NCI-H2227 treated with DMSO at 0.1 percent for 48 hours (cell line): ENCODE data around the gene RSAD2.
"Not testable (repeated sequence)": the region's sequence is repeated elsewhere in the genome, so short reads cannot be mapped to it uniquely, and the experiment has no call there.

Source experiments
- DNase-seq: peaks from one replicate; lab custom pipeline; 2025; lab: John Stamatoyannopoulos, UW

RSAD2 gene

DNA sequence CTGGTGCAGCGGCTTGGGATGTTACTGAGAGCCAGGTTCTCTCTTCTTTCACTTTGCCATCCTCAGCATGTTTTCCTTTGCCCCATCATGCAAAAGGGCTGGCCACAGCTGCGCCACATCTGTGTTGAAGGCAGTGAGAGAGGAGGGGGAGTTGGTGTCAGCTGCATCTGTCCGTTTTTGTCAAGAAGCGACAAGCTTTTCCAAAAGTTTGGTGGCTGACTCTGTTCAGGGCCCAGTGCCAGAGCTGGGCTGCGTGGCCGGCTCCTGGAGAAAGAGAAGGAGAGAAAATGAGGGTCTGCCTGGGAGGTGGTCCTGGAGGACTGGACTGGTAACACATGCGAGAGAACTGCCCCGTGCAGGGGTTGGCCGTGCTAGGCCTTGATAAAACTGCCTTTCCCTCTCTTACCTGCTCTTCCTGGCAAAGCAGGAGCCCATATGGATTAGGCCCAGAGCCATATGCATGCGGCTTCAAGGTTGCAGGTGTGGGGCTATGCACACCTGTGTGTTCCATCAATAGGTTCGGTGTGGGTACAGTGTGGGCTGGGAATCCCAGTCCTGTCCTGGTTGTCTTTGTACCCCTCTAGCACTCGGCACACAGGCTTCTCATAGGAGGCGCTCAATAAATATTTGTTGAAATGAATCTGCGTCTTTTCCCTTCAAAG lies 48.6 kb downstream of the RSAD2 start:
- no peak for DNase-seq

DNA sequence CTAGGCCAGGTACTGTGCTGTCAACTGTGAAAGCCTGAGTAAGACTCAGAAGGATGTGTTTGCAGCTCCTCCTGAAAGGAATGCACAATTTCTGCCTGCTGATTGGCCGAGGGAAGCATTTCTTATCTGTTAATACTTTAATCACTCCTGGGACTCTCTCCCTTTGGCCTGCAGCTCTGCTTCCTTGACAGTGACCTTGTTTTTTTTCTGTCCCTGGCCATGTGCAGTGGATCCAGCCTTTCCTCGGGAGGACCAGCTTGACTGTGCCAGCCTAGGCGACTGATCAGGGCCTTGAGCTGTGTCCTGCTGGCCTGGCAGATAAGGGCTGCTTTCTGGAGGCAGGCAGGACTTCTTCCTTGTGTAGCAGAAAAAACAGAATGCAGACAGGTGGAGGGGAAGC lies 49.6 kb downstream of the RSAD2 start:
- no peak for DNase-seq

DNA sequence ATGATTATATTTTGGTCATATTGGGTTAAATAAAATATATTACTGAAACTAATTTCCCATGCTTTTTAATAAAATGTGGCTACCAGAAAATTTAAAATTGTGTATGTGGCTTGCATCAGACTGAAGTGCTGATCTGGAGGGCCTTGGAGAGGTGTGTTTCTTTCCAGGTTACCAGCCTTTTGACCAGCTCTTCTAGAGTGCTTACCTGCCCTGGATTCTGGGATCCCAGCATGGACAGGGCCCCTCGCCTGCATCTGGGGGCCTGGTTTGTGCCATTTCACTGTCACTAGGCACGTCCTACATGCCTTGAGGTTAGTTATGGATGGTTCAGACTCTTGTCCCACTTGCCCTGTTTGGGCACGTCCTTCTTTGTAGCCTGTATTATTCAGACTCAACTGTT lies 50.2 kb downstream of the RSAD2 start:
- no peak for DNase-seq

DNA sequence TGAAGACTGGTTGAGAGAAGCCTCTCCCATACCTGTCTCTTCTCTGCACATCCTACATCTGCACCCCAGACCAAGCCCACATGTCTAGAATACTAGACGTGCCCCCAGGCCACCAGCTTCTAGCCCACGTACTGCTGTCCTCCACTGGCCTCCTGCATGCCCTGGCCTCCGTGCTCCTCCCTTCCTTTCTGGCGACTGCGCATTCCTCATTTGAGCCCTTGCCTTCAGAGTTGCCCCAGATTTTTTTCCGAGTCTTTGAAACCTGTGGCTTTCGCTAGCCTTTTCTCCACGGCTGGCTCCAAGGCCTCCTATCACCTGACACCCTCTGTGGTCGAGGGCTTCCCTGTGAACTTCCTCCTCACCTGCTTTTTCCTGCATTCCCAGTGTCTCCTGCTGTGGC lies 50.9 kb downstream of the RSAD2 start:
- no peak for DNase-seq

DNA sequence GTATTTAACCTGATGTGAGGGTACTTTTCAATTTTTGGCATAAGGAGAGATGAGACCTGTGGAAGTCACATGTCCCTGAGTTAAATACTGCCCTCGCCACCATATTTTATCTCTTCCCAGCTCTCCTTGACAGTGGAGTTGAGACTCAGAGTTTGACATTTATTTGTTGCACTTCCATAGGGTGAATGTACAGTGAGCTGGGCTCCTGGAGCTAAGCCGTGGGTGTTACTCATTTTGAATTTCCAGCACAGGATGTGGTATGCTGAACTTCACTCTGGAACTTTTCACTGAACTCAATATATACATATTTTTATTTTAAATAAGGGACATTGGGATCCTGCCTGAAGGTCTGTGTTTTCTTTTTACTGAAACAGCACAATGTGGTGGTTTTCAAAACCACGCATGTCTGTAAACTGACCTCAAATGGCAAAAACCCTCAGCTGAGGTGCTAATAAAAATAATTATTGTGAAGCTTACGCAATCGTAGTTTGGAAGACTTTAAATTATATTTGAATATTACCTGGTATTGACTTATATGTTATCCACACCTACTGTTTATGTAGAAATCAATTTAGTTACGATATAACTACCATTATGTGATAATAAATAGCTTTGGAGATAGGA lies 51.7 kb downstream of the RSAD2 start:
- no peak for DNase-seq

DNA sequence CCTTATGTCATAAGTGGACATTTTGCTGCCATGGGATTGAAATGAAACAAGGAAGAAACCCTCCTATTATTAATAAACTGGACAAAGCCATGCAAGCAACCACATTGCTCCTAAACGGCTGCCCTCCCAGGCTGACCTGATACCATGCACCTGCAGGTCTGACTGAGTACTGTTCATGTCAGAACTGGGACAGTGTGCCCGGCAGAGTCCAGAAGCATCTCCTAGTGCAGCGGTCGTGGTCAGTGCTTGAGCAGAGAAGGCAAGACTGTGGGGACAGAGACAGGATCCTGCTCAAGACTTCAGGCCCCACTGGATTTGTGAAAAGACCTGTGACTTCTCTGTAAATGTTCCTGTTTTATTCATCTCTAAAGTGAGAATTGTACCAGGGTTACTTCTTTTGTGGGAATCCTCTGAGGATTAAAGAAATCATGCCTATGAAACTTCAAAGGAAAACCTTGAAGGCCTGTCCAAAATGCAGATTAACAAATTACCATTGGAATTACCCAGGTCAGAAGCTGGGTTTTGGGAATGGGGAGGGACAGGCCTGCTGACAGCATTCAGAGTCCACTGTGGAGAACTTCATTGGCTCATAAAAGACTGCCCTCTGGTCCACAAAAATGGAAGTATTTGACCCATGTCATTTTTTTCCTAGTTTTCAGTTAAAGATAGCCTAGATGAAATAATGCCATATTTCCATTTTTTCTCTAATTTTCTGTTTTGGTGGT lies 53.5 kb downstream of the RSAD2 start:
- DNase-seq: no peak

DNA sequence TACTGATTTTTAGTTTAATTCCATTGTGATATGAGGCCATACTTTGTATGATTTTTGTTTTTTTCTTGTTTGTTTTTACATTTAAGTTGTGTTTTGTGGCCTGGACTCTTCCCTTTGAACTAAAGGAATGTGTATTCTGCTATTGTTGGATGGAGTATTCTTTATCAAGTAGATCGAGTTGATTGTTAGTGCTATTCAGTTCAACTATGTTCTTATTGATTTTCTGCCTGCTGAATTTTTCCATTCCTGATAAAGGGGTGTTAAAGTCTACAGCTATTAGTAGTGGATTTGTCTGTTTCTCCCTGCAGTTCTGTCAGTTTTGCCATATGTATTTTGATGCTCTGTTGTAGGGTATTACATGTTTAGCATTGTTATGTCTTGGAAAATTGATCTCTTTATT lies 54.2 kb downstream of the RSAD2 start:
- no peak for DNase-seq

DNA sequence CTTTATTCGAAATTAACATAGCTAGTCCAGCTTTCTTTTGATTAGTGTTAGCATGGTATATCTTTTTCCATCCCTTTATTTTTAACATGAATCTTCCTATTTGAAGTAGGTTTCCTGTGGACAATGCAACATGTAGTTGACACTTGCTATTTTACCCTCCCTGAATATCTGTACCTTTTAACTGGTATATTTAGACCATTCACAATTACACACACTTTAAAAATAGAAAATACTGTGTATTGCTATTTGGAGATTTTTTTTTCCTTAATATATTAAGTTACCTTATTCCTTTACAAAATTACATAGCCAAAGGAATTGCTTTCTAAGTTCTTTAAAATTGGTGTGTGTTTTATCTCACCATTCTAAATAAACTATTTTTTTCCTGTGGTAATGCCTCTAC lies 54.6 kb downstream of the RSAD2 start:
- DNase-seq: no peak

DNA sequence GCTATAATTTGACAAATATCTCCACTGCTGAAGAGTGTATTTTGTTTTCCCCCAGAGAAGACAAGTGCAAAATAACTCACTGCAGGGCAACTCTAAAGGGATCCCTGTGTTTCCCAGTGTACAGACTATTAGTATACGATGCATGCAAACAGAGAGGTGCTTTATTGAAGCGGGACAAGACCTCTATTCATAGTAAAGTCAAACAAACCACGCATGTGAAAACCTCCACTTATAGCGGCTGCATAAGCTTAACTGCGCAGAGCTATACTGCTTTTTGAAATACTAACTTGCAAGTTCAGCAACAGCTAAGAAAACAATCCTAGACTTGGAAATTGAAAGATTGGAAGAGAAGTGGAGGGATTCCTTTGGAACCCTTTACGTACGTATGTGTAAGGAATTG lies 55.3 kb downstream of the RSAD2 start:
- no peak for DNase-seq

DNA sequence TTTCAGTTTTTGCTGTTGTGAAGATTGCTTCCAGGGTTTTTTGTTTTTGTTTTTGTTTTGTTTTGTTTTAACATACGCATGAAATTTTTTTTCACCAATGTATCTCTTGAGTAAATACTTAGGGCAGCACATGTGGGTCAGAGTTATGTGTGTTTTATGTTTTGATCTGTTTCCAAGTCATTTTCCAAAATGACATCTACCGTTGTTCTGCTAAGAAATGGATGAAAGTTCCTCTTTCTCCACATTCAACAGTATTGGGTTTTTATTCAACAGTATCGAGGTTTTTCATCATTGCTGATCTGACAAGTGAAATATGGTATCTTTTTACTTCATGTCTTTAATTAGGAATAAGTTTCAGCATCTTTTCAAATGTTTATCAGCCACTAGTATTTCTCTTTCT lies 56.3 kb downstream of the RSAD2 start:
- no peak for DNase-seq

DNA sequence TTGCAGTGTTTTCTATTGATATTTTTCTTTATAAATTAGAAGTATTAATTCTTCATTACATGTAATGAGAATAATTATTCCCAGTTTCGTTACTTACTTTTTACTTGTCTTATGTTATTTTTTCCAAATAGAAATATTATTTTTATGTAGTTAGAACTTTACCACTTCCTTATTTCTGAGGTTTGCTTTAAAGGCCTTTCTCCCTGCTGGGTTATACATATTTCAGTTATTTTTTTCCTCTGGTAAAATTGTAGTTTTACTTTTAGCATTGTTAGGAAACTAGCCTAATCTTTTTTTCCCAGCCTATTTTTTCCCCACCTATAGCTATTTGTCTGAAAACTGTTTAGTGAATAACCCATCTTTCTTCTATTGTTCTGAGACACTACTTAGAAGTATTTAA lies 56.8 kb downstream of the RSAD2 start:
- no peak for DNase-seq

DNA sequence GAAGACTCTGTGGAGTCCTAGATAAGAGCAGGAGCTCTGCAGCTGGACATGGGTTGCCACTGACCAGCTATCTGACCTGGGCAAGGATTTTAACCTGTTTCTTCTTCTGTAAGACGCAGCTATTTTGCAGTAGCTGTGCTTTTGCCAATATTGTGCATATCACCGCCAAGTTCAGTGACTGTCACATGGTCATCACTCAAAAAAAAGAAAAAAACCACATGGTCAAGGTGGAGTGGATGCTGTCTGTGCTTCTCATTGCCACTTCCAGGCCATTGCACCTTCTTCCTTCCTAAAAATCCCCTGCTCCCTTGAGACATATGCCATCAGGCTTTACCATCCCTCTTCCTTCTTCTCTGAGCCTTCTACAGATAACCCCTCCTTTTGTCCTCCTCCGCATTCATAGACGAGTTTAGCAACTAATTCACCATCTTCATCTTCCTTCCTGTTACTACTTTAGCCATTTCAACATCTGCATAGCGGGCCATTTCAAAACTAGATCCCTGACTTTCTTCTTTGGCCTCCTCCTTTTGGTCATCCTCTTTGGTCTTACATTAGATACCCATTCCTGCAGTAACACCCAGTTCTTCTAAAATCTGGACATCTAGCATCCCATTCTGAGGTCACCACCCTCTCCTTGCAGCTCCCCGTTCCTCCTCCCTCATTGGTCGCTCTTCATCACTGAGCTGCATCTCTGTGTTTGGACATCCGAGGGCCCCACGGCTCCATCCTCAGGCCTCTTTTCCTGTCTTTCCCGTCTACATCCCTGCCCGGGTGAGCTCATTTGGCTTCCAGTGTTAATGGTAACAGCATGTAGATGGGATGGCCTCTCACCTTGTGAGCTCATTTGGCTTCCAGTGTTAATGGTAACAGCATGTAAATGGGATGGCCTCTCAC lies 57.4 kb downstream of the RSAD2 start:
- DNase-seq: no peak

DNA sequence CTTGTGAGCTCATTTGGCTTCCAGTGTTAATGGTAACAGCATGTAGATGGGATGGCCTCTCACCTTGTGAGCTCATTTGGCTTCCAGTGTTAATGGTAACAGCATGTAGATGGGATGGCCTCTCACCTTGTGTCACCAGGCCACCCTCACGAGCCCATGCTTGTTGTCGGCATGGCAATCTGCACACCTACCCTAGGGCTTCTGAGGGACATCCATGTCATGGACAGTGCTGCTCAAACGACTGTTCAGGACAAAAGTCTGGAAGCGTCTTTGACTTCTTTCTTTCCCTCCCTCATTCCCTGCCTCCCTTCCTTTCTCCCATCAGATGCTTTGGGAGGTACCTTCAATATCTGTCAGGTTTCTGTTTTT lies 58.1 kb downstream of the RSAD2 start:
- DNase-seq: not testable (repeated sequence)

DNA sequence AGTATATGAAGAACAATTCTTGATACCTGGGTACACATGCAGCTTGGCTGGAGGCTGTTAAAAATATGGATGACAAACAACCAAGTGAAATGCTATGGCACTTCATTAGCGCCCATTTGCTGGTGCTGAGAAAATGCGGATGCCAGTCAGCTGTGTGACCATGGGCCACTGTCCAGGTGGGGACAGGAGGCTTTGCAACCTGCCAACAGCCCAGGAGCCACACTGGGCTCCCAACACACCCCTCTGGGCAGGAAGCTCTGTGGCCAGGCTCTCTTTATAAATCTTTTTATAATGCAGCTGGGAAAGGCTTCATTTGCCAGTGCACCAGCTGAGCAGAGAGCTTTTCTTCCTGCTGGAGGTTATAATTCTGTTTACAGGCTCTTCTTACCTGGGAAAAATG lies 59.6 kb downstream of the RSAD2 start:
- DNase-seq: no peak

DNA sequence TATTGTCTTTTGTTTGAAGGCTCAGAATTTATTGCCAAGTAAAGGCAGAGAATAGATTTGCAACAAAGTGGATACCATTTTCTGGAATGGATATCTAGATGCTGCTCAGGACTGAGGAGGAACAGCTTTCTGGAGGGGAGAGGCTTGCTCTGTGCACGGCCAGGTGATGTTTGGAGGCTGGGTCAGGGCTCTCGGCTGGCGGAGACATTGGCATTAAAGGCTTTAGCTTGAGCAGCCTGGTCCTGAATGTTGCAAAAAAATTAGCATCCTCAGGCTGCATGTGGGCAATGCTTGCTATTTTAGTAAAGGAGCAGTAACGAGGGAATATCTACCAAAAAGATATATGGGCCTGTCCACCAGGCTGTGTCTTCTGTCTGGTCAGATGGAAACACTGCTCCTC lies 60.0 kb downstream of the RSAD2 start:
- DNase-seq: no peak

DNA sequence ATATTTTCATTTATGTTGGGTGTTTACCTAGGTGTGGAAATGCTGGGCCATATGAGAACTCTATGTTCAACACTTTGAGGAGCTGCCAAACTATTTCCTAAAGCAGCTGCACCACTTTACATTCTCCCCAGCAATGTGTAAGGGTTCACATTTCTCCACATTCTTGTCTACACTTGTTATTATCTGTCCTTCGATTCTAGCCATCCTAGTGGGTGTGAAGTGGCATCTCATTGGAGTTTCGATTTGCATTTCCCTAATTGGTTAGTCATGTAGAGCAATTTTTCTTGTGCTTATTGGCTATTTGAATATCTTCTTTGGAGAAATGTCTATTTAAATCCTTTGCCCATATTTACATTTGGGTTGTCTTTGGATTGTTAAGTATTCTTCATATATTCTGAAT lies 61.5 kb downstream of the RSAD2 start:
- DNase-seq: no peak

DNA sequence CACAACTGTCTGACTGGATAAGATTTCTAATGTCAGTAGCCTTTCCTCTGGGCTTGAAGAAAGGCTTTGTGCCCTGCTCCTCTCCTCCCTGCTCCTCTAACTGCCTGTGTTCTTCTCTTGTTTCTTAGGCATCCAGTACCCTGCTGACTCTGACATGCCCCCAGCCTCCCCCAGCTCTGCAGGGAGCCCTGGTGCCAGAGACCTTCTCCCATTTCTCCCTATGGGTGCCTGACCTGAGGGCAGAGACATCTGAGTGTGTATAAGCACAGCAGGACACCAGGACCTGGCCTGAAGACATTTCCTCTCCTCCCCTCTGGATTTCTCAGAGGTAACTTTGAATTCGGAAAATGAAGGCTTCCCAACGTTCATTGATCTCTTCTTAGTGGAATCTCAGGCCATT lies 63.2 kb downstream of the RSAD2 start:
- DNase-seq: no peak

DNA sequence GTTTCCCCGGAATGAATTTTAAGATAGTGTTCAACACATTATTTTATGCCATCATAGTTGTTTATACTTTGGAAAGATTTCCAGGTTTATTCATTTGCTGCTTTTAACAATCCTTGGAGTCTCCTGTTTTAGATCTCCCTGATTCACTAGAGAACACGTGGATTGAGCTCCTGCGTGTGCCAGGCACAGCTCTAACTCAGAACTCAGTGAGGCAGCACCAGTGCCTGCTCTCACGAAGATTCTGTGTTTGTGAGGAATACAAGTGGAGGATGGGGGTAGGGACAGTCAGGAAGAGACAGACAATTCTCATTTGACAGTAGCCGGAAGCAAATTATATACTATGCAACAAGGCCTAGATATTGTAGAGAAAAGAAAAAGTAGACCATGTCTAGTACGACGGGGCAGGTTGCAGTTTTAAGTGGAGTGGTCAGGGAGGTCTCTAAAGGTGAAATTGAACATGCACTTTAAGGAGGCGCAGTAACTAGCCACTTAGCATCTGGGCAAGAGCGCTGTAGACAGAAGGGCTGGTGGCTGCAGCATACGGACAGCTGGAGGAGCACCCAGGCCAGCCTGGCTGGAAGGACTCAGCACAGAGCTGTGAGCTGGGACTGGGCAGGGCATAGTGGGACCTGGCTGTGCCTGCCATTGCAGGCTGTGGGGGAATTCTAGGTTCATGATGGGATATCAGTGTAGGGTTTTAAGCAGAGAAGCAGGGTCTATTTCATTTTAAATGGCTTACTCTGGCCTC lies 63.9 kb downstream of the RSAD2 start:
- no peak for DNase-seq

DNA sequence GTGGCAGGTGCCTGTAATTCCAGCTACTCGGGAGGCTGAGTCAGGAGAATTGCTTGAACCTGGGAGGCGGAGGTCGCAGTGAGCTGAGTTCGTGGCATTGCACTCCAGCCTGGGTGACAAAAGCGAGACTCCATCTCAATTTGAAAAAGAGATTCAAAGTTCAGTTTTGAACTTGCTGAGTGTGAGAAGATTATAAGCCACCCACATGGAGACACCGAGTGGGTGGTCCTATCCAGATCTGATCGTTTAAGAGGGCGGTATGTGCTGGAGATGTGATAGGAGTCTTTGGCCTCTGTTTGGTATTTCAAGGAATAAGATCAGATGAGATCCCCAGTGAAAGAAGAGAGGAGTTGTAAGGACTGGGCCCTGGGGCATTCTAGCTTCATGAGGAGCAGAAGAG lies 65.3 kb downstream of the RSAD2 start:
- DNase-seq: no peak

DNA sequence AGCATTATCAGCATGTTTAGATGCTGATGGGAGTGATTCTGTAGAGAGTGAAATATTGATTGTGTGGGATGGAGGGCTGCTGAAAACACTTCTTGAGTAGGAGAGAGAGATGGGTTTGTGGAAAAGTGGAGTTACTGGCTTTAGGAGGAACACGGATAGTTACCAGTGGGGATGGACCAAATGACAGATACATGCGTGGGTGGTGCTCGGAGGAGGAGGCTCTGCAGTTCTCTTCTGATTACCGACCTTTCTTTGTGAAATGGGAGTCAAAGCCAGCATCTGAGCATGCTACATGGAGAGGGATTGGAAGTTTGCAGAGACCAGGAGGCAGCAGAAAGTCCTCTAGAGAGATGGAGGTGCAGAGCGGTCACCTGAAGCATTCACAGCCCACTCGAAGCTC lies 65.9 kb downstream of the RSAD2 start:
- DNase-seq: no peak

DNA sequence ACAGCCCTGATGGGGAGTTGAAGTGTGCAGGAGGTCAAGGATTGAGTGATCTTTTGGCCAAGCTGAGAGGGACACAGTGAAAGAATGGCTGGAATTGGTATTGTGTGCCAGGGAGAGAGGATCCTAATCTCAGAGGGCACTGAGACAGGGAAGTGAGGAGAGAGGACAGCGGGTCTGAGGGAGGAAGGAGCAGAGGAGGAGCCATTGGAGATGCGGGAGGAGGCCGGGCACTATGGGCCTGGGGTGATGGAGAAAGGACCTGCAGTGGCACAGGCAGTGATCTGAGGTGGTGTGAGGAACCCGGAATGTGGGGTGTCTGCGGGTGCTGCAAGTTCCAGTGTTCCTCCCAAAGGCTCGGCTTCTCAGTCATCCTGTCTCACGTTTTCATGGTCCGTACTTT lies 66.4 kb downstream of the RSAD2 start:
- no peak for DNase-seq

DNA sequence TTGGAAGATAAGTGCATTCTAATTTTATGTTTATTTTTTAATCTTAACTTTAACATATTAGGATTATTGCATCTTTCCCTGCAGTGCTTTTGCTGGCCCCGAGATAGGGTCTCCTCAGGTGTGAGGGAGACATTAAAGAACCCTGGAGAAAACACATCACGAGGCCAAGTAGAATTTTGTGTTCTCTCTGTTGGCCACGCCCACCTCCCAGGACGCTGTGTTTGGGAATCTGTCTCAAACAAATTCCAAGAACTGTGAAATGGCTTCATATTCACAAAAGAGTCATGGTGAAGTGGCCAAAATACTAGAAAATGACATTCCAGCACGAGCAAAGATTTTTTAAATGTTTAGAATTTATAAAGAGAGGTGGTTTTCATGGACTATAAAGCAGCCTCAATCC lies 67.0 kb downstream of the RSAD2 start:
- DNase-seq: no peak
